NB4 (cell line): ENCODE data around the gene INPP5A.

Experiments used
- DNase-seq: peaks from one replicate; pipeline ENCODE4 v3.0.0; 2010; ENCODE audit warnings: low read depth
- H3K4me3 ChIP-seq: one replicate; pipeline ENCODE4 v1.5.1; 2011; ENCODE audit warnings: mild to moderate bottlenecking, low read depth, low read length, moderate library complexity
- CTCF ChIP-seq: IDR thresholded peaks from one replicate; pipeline ENCODE4 v1.5.1; 2012; ENCODE audit warnings: low read depth, low read length
- MYC ChIP-seq: IDR thresholded peaks from 2 replicates; pipeline ENCODE4 v1.6.1; 2011; ENCODE audit warnings: low read depth, low read length
- POLR2A ChIP-seq: IDR thresholded peaks from 2 replicates; pipeline ENCODE4 v1.6.1; 2011; ENCODE audit warnings: mild to moderate bottlenecking; ENCODE audit not compliant: insufficient read length; ENCODE audit errors: extremely low read depth
- TF ChIP-seq, protein P1 (sequence below): IDR thresholded peaks from 2 replicates; pipeline ENCODE4 v1.6.1; 2011; ENCODE audit warnings: low read depth, low read length

Gene INPP5A

GRCh38 chr10:132603851-132604533 is 66.4 kb downstream of the INPP5A start:
- no peak for DNase-seq
- TF ChIP-seq CTCF: no peak
- TF ChIP-seq MYC: no peak
- TF ChIP-seq POLR2A: no peak
- TF ChIP-seq, protein P1, sequence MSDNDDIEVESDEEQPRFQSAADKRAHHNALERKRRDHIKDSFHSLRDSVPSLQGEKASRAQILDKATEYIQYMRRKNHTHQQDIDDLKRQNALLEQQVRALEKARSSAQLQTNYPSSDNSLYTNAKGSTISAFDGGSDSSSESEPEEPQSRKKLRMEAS: no peak
- H3K4me3 ChIP-seq: no peak overlapping the region

DNA sequence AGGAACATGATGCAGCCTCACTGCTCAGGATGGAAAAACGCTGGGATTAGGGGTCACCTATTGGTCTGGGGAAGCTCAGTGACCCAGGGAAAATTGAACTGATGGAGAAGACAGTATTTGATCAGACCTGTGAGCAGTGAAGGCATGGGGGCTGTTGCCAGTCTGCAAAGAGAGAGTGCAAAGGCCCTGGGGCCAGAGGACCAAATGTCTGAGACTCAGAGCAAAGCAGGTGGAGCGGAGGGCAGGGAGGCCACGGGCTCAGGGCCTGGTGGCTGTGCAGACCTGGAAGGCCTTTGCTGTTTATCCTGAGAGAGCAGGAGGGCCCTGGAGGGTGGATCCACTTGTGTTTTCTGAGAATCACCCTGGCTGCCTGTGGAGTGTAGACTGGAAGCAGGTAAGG is 67.1 kb downstream of the INPP5A start:
- H3K4me3 ChIP-seq: no peak overlapping the region
- no peak for DNase-seq
- TF ChIP-seq CTCF (no peak), POLR2A (no peak), MYC (no peak)
- TF ChIP-seq, protein P1: no peak

- TF ChIP-seq MYC (no peak), CTCF (no peak), POLR2A (no peak)
- H3K4me3 ChIP-seq: no peak overlapping the region
- DNase-seq: no peak
These were observed 67.8 kb downstream of the INPP5A start for GRCh38 chr10:132605390-132605789.

GRCh38 chr10:132606031-132606491 is 68.5 kb downstream of the INPP5A start:
- TF ChIP-seq, protein P1: no peak
- TF ChIP-seq MYC (no peak), CTCF (no peak), POLR2A (no peak)

DNA sequence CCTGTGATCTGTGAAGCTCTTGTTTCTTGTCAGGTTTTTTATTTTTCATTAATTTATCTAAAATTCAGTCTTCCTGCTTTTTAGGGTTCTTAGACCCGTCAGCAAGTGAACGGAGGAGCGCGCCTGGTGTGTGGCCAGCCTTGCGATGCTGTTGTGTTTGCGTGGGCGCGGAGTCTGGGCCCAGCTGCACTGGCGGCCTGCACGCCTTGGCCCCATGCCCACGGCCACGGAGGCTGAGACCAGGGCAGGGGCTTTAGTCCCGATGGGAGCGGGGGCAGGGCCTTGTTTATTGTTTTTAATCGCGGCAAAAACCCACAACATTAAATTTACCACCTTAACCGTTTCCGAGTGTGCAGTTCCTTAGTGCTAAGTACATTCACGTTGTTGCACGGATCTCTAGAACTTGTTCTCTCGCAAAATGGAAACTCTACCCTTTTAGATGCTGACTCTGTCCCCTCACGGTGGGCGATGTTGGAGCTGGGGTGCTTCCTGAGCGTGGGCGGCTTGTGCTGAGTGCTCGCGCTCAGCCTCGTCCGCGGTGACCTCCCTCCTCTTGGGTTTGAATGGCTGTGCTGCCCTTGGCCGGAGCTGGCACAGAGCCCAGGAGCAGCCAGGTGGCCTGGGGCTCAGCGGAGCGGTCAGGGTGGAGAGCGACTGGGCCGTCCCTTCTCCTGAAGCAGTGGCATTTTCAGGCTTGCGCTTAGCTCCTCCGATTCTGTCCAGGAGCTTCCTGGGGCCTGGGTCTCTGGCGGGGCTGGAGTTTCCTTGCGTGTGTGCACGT is 69.1 kb downstream of the INPP5A start:
- no peak for TF ChIP-seq MYC
- no peak for TF ChIP-seq CTCF
- no peak for TF ChIP-seq POLR2A
- TF ChIP-seq, protein P1: no peak
- DNase-seq: no peak

More at GRCh38 chr10:132606031-132606491, 68.5 kb downstream of the INPP5A start:
- H3K4me3 ChIP-seq: no peak overlapping the region
- DNase-seq: no peak

More for the DNA sequence above, 69.1 kb downstream of the INPP5A start:
- no peak overlapping the region for H3K4me3 ChIP-seq
